Hepatocyte (in vitro differentiated cells): ENCODE data around the gene HABP4.

Experiments
- EZH2 ChIP-seq: fragments of 200-600 bp; sonication (generic); IDR thresholded peaks from 2 replicates; pipeline ENCODE4 v1.6.1; 2016; ENCODE audit warnings: antibody characterized with exemption, mild to moderate bottlenecking, borderline replicate concordance
- EZH2phosphoT487 ChIP-seq: fragments of 200-600 bp; sonication (generic); IDR thresholded peaks from one replicate; pipeline ENCODE4 v1.6.1; 2018; ENCODE audit warnings: antibody characterized with exemption, mild to moderate bottlenecking, low read depth, moderate library complexity; ENCODE audit not compliant: unreplicated experiment, severe bottlenecking
- TF ChIP-seq, protein P1 (sequence below): fragments of 200-600 bp; sonication (generic); IDR thresholded peaks from 2 replicates; pipeline ENCODE4 v1.5.1; 2016; ENCODE audit warnings: antibody characterized with exemption, mild to moderate bottlenecking; ENCODE audit not compliant: poor library complexity

DNA sequence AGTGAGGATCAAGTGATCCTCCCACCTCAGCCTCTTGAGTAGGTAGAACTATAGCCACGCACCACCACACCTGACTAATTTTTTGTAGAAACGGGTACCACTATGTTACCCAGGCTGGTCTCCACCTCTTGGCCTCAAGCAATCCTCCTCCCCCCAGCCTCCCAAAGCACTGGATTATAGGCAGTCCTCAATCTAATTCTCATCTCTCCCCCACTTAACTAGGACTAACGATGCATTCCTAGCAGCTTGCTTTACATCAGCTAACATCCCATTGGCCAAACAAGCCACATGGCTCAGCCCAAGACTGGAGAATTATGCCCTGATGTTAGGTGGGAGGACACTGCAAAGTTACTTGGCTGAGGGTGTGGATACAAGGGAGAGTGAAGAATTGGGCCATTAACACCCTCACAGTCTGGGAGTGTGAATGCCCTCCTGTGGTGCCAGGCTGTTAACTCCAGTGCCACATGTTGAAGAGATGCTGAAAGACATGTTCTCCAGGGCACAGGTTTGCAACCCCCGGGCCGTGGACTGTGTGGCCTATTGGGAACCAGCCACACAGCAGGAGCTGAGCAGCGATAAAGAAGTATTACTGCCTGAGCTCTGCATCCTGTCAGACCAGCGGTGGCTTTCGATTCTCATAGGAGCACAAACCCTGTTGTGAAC lies 26.5 kb upstream of the HABP4 start:
- TF ChIP-seq, protein P1, sequence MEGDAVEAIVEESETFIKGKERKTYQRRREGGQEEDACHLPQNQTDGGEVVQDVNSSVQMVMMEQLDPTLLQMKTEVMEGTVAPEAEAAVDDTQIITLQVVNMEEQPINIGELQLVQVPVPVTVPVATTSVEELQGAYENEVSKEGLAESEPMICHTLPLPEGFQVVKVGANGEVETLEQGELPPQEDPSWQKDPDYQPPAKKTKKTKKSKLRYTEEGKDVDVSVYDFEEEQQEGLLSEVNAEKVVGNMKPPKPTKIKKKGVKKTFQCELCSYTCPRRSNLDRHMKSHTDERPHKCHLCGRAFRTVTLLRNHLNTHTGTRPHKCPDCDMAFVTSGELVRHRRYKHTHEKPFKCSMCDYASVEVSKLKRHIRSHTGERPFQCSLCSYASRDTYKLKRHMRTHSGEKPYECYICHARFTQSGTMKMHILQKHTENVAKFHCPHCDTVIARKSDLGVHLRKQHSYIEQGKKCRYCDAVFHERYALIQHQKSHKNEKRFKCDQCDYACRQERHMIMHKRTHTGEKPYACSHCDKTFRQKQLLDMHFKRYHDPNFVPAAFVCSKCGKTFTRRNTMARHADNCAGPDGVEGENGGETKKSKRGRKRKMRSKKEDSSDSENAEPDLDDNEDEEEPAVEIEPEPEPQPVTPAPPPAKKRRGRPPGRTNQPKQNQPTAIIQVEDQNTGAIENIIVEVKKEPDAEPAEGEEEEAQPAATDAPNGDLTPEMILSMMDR: no peak
- TF ChIP-seq EZH2 (no peak), EZH2phosphoT487 (no peak)
